ENCODE data around the gene KRT33B.
"Not testable (repeated sequence)": the region's sequence is repeated elsewhere in the genome, so short reads cannot be mapped to it uniquely, and the experiment has no call there.

KRT33B gene

GRCh38 chr17:41396340-41396739 lies 26.7 kb upstream of the KRT33B start:
- no peaks in the 10 kb centered on the region for H3K9me3 ChIP-seq (ENCODE audit: low read length)
- H3K36me3 ChIP-seq (ENCODE audit: insufficient read depth, low read length) = no peaks in the 10 kb centered on the region
- no peak overlapping the region for H3K9ac ChIP-seq (ENCODE audit: low read length)
- H2AFZ ChIP-seq (ENCODE audit: low read length) = no peak overlapping the region
- no peaks in the 10 kb centered on the region for H3F3A ChIP-seq (ENCODE audit: insufficient read depth, low read length)
- H3K4me1 ChIP-seq (ENCODE audit: insufficient read depth, low read length, severe bottlenecking) = no peaks in the 10 kb centered on the region
- no peaks in the 10 kb centered on the region for H3K79me2 ChIP-seq (ENCODE audit: insufficient read depth, low read length)
- no peak for TF ChIP-seq EZH2 (IDR thresholded peaks at IDR 0.05; ENCODE audit: borderline replicate concordance, low read length)
- TF ChIP-seq, protein P1, sequence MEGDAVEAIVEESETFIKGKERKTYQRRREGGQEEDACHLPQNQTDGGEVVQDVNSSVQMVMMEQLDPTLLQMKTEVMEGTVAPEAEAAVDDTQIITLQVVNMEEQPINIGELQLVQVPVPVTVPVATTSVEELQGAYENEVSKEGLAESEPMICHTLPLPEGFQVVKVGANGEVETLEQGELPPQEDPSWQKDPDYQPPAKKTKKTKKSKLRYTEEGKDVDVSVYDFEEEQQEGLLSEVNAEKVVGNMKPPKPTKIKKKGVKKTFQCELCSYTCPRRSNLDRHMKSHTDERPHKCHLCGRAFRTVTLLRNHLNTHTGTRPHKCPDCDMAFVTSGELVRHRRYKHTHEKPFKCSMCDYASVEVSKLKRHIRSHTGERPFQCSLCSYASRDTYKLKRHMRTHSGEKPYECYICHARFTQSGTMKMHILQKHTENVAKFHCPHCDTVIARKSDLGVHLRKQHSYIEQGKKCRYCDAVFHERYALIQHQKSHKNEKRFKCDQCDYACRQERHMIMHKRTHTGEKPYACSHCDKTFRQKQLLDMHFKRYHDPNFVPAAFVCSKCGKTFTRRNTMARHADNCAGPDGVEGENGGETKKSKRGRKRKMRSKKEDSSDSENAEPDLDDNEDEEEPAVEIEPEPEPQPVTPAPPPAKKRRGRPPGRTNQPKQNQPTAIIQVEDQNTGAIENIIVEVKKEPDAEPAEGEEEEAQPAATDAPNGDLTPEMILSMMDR (IDR thresholded peaks at IDR 0.05; ENCODE audit: low read length) = no peak
- H3K4me3 ChIP-seq (ENCODE audit: low read depth, low read length, poor library complexity, severe bottlenecking) = no peak overlapping the region
- H3K27me3 ChIP-seq (ENCODE audit: insufficient read depth, low read length) = no peaks in the 10 kb centered on the region
- H4K20me1 ChIP-seq (ENCODE audit: insufficient read depth, low read length) = no peaks in the 10 kb centered on the region
- H3K9me2 ChIP-seq (ENCODE audit: low read depth, low read length) = no peaks in the 10 kb centered on the region
- H3K27ac ChIP-seq (ENCODE audit: low read depth, low read length, poor library complexity, severe bottlenecking) = no peak overlapping the region
- no peak overlapping the region for H3K4me2 ChIP-seq (ENCODE audit: low read length)

- Histone ChIP-seq H3F3A (ENCODE audit: insufficient read depth, low read length) (no peaks in the 10 kb centered on the region), H2AFZ (ENCODE audit: low read length) (no peak overlapping the region), H3K79me2 (ENCODE audit: insufficient read depth, low read length) (no peaks in the 10 kb centered on the region), H3K9me3 (ENCODE audit: low read length) (no peaks in the 10 kb centered on the region), H3K4me2 (ENCODE audit: low read length) (no peak overlapping the region), H3K4me1 (ENCODE audit: insufficient read depth, low read length, severe bottlenecking) (no peaks in the 10 kb centered on the region), H3K27me3 (ENCODE audit: insufficient read depth, low read length) (no peaks in the 10 kb centered on the region), H3K36me3 (ENCODE audit: insufficient read depth, low read length) (no peaks in the 10 kb centered on the region), H3K9me2 (ENCODE audit: low read depth, low read length) (no peaks in the 10 kb centered on the region), H3K4me3 (ENCODE audit: low read depth, low read length, poor library complexity, severe bottlenecking) (no peak overlapping the region), H4K20me1 (ENCODE audit: insufficient read depth, low read length) (no peaks in the 10 kb centered on the region), H3K9ac (ENCODE audit: low read length) (no peak overlapping the region), H3K27ac (ENCODE audit: low read depth, low read length, poor library complexity, severe bottlenecking) (no peak overlapping the region)
- TF ChIP-seq, protein P1 (IDR thresholded peaks at IDR 0.05; ENCODE audit: low read length) = no peak
- no peak for TF ChIP-seq EZH2 (IDR thresholded peaks at IDR 0.05; ENCODE audit: borderline replicate concordance, low read length)
Observed at GRCh38 chr17:41395611-41396010, 26.0 kb upstream of the KRT33B start.

DNA sequence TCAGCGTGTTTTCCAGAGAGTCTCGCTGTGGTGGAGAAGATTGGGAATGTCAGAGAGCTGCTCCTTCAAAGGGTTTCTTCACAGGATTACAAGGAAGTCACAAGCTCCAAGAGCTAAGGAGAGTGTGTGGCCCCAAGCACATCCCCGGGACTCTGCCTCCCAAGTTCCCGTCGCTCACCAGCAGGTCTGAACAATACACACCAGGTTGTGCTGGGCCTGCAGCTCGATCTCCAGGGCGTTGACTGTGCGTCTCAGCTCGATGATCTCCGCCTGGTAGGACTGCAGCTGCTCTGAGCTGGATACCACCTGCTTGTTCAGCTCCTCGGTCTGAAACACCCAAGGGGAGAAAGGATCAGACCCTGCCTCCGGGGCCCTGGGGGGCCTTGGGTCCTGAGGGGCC lies 25.4 kb upstream of the KRT33B start:
- H3K9me2 ChIP-seq (ENCODE audit: low read depth, low read length); H3K4me1 ChIP-seq (ENCODE audit: insufficient read depth, low read length, severe bottlenecking); H3F3A ChIP-seq (ENCODE audit: insufficient read depth, low read length); H3K79me2 ChIP-seq (ENCODE audit: insufficient read depth, low read length); H3K4me2 ChIP-seq (ENCODE audit: low read length); H3K9me3 ChIP-seq (ENCODE audit: low read length); H3K4me3 ChIP-seq (ENCODE audit: low read depth, low read length, poor library complexity, severe bottlenecking); H3K9ac ChIP-seq (ENCODE audit: low read length); H3K27me3 ChIP-seq (ENCODE audit: insufficient read depth, low read length); H2AFZ ChIP-seq (ENCODE audit: low read length); H3K36me3 ChIP-seq (ENCODE audit: insufficient read depth, low read length); H3K27ac ChIP-seq (ENCODE audit: low read depth, low read length, poor library complexity, severe bottlenecking); H4K20me1 ChIP-seq (ENCODE audit: insufficient read depth, low read length): not testable (repeated sequence)

DNA sequence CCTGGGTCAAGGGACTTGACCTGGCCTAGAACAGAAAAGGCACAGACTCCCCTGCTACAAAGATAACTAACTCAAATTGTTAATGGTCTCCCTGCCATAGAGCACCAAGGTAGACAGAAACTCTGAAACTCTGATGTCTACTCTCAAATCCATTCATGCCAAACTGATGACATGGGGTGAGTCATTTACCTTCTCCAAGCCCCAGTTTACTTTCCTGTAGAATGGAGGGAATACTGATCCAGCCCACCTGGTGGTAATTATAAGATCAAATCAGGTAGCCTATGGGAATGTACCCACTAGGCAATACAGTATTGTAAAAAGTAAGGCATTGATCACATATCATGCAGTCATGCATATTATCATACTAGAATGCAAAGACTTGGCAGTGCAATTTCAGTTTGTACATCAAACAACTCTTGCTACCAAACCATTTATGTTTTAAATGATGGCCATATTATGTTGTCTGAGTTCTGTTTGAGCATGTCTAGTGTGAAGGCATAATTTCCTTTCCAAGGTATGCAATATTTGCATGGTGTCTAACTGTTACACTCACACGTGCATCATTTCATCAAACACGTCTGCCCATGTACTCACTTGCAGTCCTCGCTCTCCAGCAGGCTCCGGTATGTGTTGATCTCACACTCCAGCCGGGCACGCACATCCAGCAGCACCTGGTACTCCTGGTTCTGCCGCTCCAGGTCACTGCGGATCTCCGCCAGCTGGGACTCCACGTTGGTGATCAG lies 24.8 kb upstream of the KRT33B start:
- Histone ChIP-seq H3K4me3 (ENCODE audit: low read depth, low read length, poor library complexity, severe bottlenecking) (no peak overlapping the region), H3K27me3 (ENCODE audit: insufficient read depth, low read length) (no peaks in the 10 kb centered on the region), H3K4me1 (ENCODE audit: insufficient read depth, low read length, severe bottlenecking) (no peaks in the 10 kb centered on the region), H3K9ac (ENCODE audit: low read length) (no peak overlapping the region), H2AFZ (ENCODE audit: low read length) (no peak overlapping the region), H3F3A (ENCODE audit: insufficient read depth, low read length) (no peaks in the 10 kb centered on the region), H3K9me3 (ENCODE audit: low read length) (no peaks in the 10 kb centered on the region), H3K9me2 (ENCODE audit: low read depth, low read length) (no peaks in the 10 kb centered on the region), H4K20me1 (ENCODE audit: insufficient read depth, low read length) (no peaks in the 10 kb centered on the region), H3K79me2 (ENCODE audit: insufficient read depth, low read length) (no peaks in the 10 kb centered on the region), H3K36me3 (ENCODE audit: insufficient read depth, low read length) (no peaks in the 10 kb centered on the region), H3K4me2 (ENCODE audit: low read length) (no peak overlapping the region), H3K27ac (ENCODE audit: low read depth, low read length, poor library complexity, severe bottlenecking) (no peak overlapping the region)
- TF ChIP-seq EZH2 (IDR thresholded peaks at IDR 0.05; ENCODE audit: borderline replicate concordance, low read length) = no peak
- TF ChIP-seq, protein P1 (IDR thresholded peaks at IDR 0.05; ENCODE audit: low read length) = no peak
